ENCODE data around the gene ABCC4. TPM values are rescaled to one million over a fixed set of nuclear protein-coding genes. Genes with fewer than 3 reads are reported as not detected.
"Not testable (repeated sequence)": the region's sequence is repeated elsewhere in the genome, so short reads cannot be mapped to it uniquely, and the experiment has no call there.

The ABCC4 gene
- total RNA-seq, 2 experiments from 2014 or later = 9.6 to 11.8 TPM

GRCh38 chr13:95204231-95204765 is 97.0 kb downstream of the ABCC4 start:
- peaks cover 43% of the 10 kb centered on the region for H3K36me3 Mint-ChIP-seq (ENCODE audit: low read depth)

GRCh38 chr13:95201814-95202651 is 99.2 kb downstream of the ABCC4 start:
- no peak overlapping the region for H3K4me3 Mint-ChIP-seq
- H3K27ac Mint-ChIP-seq = no peak overlapping the region
- DNase-seq (no peak), ATAC-seq (no peak)
- no peak for TF ChIP-seq CTCF (IDR thresholded peaks at IDR 0.05)
- peaks cover 12% of the 10 kb centered on the region for H3K9me3 Mint-ChIP-seq
- peaks cover 45% of the 10 kb centered on the region for H3K36me3 Mint-ChIP-seq (ENCODE audit: low read depth)
- peaks cover 4% of the 10 kb centered on the region for H3K4me1 Mint-ChIP-seq (ENCODE audit: low read depth)
- POLR2A ChIA-PET = no interaction called here
- intact Hi-C loops (cut with micrococcal nuclease) = no loop called here
- CTCF ChIA-PET = interaction anchor here (1.0 to 1.6 kb wide), 3 partner anchors 10 to 202 kb away, joined by 3 to 7 read pairs (median 4); no protein-coding TSS in a partner anchor
- H3K27me3 Mint-ChIP-seq = no peaks in the 10 kb centered on the region

More at GRCh38 chr13:95204231-95204765, 97.0 kb downstream of the ABCC4 start:
- no peak for TF ChIP-seq CTCF (IDR thresholded peaks at IDR 0.05)
- ATAC-seq (no peak), DNase-seq (no peak)
- CTCF ChIA-PET = interaction anchor here (1.3 to 2.0 kb wide), 2 partner anchors 12 to 200 kb away, joined by 3 to 12 read pairs; no protein-coding TSS in a partner anchor
- Mint-ChIP-seq H3K27me3 (no peaks in the 10 kb centered on the region), H3K4me3 (no peak overlapping the region), H3K27ac (no peak overlapping the region), H3K9me3 (peaks cover 6% of the 10 kb centered on the region), H3K4me1 (ENCODE audit: low read depth) (no peaks in the 10 kb centered on the region)
- POLR2A ChIA-PET = no interaction called here
- intact Hi-C loops (cut with micrococcal nuclease) = no loop called here

- H3K27ac Mint-ChIP-seq; POLR2A ChIA-PET; DNase-seq; CTCF ChIA-PET; H3K4me3 Mint-ChIP-seq; H3K4me1 Mint-ChIP-seq (ENCODE audit: low read depth); ATAC-seq; intact Hi-C loops (cut with micrococcal nuclease); H3K27me3 Mint-ChIP-seq: not testable (repeated sequence)
- H3K9me3 Mint-ChIP-seq = peaks cover 12% of the 10 kb centered on the region
- peaks cover 38% of the 10 kb centered on the region for H3K36me3 Mint-ChIP-seq (ENCODE audit: low read depth)
Observed at GRCh38 chr13:95200386-95200957, 100.8 kb downstream of the ABCC4 start.

GRCh38 chr13:95199896-95200295 is 101.4 kb downstream of the ABCC4 start:
- peaks cover 12% of the 10 kb centered on the region for H3K9me3 Mint-ChIP-seq
- no peaks in the 10 kb centered on the region for H3K27me3 Mint-ChIP-seq
- TF ChIP-seq CTCF (IDR thresholded peaks at IDR 0.05) = no peak
- DNase-seq = no peak
- ATAC-seq = no peak
- intact Hi-C loops (cut with micrococcal nuclease) = no loop called here
- peaks cover 4% of the 10 kb centered on the region for H3K4me1 Mint-ChIP-seq (ENCODE audit: low read depth)
- peaks cover 38% of the 10 kb centered on the region for H3K36me3 Mint-ChIP-seq (ENCODE audit: low read depth)
- POLR2A ChIA-PET = no interaction called here
- H3K27ac Mint-ChIP-seq = no peak overlapping the region
- H3K4me3 Mint-ChIP-seq = no peak overlapping the region
- CTCF ChIA-PET = interaction anchor here (0.6 to 1.0 kb wide), 2 partner anchors 11 to 205 kb away, joined by 3 read pairs; no protein-coding TSS in a partner anchor

- CTCF ChIA-PET = interaction anchor here (2.5 kb wide), 1 partner anchor 182 kb away, joined by 10 read pairs; no protein-coding TSS in a partner anchor
- POLR2A ChIA-PET; DNase-seq; ATAC-seq; H3K27me3 Mint-ChIP-seq; H3K4me1 Mint-ChIP-seq (ENCODE audit: low read depth); intact Hi-C loops (cut with micrococcal nuclease); H3K27ac Mint-ChIP-seq; H3K4me3 Mint-ChIP-seq: not testable (repeated sequence)
- Mint-ChIP-seq H3K9me3 (peaks cover 12% of the 10 kb centered on the region), H3K36me3 (ENCODE audit: low read depth) (peaks cover 35% of the 10 kb centered on the region)
Observed at GRCh38 chr13:95198606-95199005, 102.6 kb downstream of the ABCC4 start.

Data from activated CD8-positive, alpha-beta T cell treated with anti-CD3 and anti-CD28 coated beads for 36 hours (primary cell).